HG03354 (cell line): Measurements from ENCODE around the gene EEPD1.

Experiments
- ATAC-seq: cut with Tn5 transposase; IDR thresholded peaks from one replicate; pipeline ENCODE4 v1.9.1; 2021; ENCODE audit warnings: mild to moderate bottlenecking; ENCODE audit not compliant: unreplicated experiment, poor library complexity, severe bottlenecking

Gene EEPD1

GRCh38 chr7:36288501-36288900 is 135.4 kb downstream of the EEPD1 start:
- ATAC-seq = no peak

DNA sequence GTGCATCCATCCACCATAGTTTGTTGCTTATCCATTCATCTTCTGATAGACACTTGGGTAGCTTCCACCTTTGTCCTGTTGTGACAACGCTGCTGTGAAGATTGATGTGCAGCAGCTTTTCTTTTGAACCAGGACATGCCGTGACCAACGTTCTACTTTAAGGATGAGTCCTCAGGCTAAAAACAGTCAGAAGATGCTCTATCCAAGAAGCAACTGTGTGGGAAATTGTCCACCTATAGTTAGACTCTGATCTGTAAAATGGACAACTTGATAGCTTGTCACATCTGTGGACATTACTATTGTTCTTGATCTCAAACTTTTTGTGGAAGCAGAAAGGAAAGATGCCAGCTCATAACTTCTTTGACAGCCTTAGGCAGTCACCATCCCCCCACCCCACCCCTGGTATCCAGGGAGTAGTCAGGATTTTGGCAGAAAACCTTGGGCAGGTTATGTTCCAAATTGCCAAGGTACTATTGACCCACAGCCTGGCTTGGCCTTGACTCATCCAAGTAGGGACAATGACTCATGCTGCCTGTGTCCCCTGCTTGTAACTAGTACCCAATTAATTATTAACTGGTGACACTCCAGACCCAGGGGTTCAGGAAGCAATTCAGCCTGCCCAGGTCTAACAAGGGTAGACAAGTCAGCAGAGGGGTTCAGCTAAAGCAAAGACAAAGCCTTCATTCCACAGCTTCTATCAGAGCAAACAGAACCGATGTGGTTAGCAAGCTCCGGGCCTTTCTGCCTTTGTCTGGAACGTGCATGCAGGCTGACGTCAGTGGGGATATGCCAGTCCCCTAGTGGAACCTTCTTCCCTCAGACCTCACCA is 137.0 kb downstream of the EEPD1 start:
- peak; percentile 33 for ATAC-seq

- peak; percentile 52 for ATAC-seq
These were observed 138.6 kb downstream of the EEPD1 start for GRCh38 chr7:36291387-36292316.

GRCh38 chr7:36295090-36295489 is 142.0 kb downstream of the EEPD1 start:
- ATAC-seq = no peak

DNA sequence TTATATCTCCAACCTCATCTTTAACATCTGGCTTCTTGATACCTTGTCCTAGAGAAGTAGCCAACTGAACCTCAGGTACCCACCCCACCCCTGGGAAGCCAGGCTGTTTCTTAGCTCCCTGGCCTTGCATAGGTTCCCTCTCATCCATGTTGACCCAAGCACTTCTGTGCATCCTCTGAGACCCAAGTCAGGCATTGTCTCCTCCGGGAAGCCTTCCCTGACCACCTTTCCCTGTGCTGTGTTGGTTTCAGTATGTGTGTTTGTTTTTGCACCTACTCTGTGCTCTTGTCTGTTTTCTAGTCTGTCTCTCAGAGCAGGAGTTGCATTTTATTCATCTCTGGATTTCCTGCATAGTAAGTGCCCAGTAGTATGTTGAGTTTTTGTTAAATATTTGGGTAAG is 143.2 kb downstream of the EEPD1 start:
- no peak for ATAC-seq

DNA sequence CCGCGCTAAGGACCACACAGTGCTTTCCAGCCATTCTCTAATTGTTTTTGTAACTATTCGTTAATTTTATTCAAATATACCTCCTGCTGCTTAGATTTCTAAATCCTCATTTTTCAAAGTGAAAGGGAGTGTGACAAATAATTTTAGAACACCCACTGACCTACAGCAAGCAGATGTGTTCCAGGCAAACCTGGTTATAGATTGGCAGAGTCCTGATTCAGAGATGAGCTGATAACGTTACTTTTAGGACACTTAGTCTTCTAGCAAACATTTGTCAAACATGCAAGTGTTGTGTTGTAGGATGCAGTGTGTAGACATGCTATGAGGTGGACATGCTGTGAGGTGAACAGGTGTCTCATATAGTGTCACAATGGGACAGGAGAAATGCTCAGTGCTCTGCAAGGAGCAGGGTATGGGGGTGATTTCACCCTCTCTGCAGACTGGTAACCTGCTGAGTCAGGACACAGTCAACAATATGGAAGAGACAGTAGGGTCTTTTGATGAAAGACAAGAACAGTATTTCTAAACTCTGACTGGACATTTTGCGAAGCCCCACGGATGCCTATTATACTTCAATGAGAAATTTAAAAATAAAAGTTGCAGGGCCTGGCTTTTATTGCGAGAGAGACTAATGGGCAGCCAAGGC is 144.4 kb downstream of the EEPD1 start:
- ATAC-seq = no peak

DNA sequence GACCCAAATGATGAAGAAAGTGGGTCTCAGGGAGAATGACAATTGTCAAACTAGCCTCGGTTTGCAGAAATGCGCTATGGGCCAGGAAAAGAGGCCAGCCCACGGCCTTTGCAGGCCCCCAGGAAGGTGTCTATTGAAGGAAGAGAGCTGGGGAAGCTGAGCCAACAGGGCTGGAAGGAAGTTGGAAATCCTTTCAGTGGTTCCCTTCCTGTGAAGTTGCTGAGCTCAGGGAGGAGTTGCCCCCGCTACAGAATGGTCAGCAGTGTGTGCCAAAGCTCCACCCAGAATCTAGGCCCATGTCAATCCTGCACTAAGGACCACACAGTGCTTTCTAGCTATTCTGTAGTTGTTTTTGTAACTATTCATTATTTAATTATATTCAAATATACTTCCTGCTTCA is 145.1 kb downstream of the EEPD1 start:
- ATAC-seq = no peak

GRCh38 chr7:36299223-36299774 is 146.2 kb downstream of the EEPD1 start:
- no peak for ATAC-seq

DNA sequence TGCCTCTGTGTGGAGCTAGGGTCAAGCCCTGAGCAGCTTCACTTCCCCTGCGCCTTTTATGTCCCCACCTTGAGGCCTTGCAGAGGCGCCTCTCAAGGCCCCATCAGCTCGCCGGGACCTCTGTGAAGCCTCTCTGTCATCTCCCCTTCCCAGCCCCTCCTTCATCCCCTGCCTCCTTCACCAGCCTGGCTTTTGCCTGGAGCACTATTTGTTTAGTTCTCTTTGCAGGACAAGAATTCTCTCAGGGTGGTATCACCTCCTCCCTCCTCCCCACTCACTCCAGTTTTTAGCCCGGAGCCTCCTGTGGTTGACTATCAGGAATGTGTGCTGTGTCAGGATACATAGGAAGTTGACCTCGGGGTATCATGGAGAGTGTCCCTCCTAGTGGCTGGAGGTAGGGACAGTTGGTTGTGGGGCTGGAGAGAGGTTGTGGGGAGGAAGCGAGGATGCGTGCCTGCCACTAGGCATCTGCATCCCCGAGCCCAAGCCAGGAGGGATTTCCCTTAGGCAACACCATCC is 146.8 kb downstream of the EEPD1 start:
- no peak for ATAC-seq

DNA sequence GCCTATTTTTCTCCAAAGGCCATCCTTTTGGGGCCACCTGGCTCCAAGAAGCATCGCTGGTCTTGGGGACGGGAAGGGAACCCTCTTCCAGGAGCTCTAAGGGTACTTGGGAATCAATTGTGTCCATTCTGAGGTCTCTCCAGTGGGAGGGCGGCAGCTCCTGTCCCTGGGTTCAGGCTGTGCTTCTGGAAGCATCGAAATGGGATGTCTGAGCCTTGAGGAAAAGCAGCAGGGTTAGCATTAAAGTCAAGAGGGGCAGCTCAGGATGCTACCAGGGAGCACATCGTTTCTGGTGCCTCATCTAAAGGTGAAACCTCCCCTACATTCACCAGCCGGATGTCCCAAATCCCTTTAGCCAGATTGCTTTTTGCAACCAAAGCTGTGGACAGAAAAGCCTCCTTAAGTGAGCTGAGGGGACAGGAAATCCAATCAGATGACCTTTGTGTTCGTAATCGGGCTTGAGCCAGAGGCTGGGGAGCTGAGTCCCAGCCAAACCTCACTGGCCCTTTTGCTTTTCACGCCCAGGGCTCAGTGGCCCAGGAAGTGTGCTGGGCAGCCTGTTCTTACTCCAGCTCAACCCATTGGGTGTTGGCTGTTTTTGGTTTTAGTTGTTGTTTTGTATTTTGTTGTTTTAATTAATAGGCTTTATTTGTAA is 147.8 kb downstream of the EEPD1 start:
- ATAC-seq = no peak

- ATAC-seq = no peak
These were observed 149.1 kb downstream of the EEPD1 start for GRCh38 chr7:36301914-36302771.

DNA sequence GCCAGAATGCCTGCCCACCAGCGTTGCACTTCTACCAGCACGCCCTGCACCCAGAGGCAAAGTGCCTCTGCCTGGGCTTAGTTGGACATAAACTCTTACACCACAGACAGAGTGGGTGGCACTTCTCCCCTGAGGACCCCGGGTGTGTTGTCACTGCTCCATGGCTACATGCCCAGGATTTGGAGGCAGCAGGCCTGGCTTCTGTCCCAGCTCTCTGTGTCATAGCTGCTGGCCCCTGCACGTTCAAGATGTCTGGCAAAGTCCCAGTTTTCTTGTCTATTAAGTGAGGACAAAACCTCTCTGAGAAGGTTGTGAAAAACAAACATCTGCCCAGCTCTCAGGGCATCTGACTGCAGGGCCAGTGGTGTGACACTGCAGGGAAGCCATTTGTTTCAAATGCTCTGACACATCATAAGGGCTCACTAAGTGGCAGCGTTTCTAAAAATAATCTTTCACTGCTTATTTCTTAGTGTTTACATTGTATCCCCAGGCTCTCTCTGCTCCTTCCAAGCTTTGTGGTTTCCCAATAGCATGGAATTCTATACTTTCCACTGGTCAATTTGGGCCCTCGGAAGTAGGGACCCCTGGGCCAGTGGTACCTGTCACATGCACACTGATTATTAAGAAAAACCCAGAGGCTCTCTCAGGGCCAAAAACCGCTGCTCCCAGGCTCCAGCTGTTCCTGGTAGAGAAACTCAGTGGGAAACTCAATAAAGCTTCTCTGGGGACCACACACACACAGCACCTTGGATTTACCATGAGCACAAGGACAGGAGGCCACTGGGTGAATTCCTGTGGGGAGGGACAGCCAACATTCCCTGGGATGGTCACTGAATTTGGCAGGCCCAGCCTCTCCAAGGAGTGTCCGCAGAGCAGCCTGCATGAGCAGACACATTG is 150.4 kb downstream of the EEPD1 start:
- ATAC-seq = no peak

GRCh38 chr7:36304099-36304425 is 151.0 kb downstream of the EEPD1 start:
- no peak for ATAC-seq

GRCh38 chr7:36305226-36305625 is 152.2 kb downstream of the EEPD1 start:
- no peak for ATAC-seq

DNA sequence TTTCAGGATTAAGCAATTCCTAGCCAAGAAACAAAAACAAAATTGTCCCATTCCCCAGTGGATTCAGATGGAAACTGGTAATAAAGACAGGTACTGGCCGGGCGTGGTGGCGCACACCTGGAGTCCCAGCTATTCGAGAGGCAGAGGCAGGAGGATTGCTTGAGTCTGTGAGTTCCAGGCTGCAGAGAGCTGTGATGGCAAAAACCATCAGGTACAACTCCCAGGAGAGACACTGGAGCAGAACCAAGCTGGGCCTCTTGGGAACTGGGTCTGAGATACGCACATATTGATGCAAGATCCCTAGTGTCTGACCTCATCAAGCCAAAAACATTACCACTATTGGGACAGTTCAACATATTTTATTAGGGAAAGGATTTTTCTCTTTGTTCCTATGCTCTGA is 152.6 kb downstream of the EEPD1 start:
- ATAC-seq = no peak

DNA sequence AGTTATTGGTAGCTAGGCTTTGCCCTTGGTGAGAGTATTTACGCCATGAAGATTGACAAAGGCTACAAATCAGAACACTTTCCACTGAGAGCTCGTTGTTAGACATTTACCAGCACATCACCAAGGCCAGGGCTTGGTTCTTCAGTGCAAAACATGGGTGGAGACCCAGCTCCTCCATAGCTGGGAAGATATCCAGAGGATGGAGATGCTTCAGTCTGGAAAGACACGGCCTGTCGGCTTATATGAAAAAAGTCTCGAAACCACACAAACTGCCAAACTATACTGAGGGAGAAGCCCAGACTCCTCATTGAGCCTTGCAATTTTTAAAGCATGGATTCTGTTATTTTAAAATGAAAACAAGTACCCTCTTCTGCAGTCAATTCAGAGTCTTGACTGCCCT is 153.2 kb downstream of the EEPD1 start:
- no peak for ATAC-seq

GRCh38 chr7:36306722-36307121 is 153.7 kb downstream of the EEPD1 start:
- ATAC-seq = no peak

GRCh38 chr7:36308031-36308430 is 155.0 kb downstream of the EEPD1 start:
- ATAC-seq = no peak
